ENCODE results near the gene LAMA3. TPM values are rescaled to one million over a fixed set of nuclear protein-coding genes. Genes with fewer than 3 reads are reported as not detected.
A peak's percentile ranks its signal among the peaks of the same experiment; 100 is the strongest.

Gene LAMA3
- polyA plus RNA-seq, 5 donors = 122 to 202 (median 128) TPM

- DNase-seq = no peak
Measured at GRCh38 chr18:23664674-23665073, 24.6 kb upstream of the LAMA3 start.

DNA sequence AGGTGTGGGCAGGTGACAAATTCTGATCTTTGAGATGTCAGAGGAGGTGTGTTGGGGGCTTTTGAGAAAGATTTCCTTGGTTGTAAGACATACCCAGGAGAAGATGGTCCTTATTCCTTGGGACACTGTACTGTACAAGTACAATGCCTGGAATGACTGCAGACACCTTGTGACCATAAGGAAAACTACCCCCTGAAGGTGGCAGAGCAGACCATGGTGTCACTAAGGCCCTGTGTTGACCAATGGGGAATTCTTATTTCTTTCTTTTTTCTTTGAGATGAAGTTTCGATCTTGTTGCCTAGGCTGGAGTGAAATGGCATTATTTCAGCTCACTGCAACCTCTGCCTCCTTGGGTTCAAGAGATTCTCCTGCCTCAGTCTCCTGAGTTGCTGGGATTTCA, 22.1 kb upstream of the LAMA3 start:
- no peak for DNase-seq

DNA sequence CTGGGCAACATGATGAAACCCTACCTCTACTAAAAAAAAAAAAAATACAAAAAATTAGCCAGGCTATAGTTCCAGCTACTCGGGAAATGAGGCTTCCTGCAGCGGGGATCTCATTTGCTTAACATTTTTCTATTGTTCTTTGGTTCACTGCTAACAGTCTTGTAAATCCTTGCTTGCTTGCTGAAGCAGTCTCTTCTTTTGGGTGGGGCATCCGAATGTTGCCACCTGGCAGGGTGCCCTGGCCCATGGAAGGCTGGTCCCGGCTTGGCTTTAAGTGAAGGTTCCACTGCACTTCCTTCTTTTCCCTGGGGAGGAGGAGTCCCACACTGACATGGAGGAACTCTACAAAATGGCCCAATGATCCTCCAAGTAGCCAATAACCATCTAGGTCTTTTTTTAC, 20.5 kb upstream of the LAMA3 start:
- no peak for DNase-seq

DNA sequence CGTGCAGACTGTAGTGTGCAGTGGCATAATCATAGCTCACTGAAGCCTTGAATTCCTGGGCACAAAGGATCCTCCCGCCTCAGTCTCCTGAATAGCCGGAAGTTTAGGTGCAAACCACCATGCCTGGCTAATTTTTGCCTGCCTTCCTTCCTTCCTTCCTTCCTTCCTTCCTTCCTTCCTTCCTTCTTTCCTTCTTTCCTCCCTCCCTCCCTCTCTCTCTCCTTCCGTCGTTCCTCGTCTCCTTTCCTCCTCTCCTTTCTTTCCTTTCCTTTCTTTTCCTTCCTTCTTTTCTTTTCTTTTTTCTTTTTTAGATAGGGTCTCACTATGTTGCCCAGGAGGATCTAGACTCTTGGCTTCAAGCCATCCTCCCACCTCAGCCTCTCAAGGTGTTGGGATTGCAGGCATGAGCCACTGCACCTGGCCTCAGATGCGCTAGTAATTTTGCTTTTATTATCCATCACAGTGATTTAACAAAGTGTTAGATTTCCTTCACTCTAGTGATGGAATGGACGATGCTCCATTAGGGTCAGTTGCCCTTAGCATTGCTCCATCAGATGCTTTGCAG, 20.0 kb upstream of the LAMA3 start:
- DNase-seq = no peak

- DNase-seq = no peak
Measured at GRCh38 chr18:23669804-23670405, 19.3 kb upstream of the LAMA3 start.

GRCh38 chr18:23671564-23671963, 17.7 kb upstream of the LAMA3 start:
- DNase-seq = no peak

GRCh38 chr18:23673725-23674124, 15.5 kb upstream of the LAMA3 start:
- no peak for DNase-seq

GRCh38 chr18:23675236-23675635, 14.0 kb upstream of the LAMA3 start:
- DNase-seq = no peak

- no peak for DNase-seq
Measured at GRCh38 chr18:23675896-23676295, 13.4 kb upstream of the LAMA3 start.

DNA sequence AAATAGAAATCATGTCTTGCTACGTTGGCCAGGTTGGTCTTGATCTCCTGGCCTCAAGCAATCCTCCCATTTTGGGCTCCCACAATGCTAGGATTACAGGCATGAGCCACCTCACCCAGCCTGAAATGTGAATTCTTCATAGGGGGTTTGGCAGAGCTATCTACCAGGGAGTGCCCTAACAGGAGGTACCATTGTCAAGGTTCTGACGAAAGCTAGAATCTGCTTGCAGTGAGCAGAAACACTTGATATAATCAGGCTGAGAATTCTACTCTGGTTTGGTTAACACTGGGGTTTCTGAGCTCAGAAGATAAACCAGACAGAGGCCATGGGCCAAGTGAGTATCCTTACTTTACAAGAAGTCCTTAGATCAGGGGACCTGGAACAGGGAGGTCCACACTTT, 7.2 kb upstream of the LAMA3 start:
- DNase-seq = no peak

GRCh38 chr18:23682472-23682871, 6.8 kb upstream of the LAMA3 start:
- no peak for DNase-seq

DNA sequence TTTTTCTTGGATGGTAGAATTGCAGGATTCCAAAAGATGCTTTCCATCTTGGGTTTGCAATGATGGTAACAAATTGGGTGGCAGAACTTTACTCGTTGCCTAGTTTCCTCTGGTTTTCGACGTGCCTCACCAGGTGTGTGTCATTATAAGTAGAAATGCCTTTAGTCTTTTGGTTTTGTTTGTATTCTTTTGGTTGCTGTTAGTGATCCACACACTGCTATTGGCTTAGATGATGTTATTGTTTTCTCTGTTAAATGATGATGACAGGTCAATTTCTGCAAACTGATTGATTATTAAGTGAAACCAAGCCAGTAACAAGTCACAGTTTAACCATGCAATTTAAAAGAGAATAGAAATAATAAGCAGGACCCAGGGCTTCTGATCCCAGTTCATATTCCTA, 6.1 kb upstream of the LAMA3 start:
- DNase-seq = no peak

- DNase-seq = no peak
Measured at GRCh38 chr18:23683671-23684070, 5.6 kb upstream of the LAMA3 start.

DNA sequence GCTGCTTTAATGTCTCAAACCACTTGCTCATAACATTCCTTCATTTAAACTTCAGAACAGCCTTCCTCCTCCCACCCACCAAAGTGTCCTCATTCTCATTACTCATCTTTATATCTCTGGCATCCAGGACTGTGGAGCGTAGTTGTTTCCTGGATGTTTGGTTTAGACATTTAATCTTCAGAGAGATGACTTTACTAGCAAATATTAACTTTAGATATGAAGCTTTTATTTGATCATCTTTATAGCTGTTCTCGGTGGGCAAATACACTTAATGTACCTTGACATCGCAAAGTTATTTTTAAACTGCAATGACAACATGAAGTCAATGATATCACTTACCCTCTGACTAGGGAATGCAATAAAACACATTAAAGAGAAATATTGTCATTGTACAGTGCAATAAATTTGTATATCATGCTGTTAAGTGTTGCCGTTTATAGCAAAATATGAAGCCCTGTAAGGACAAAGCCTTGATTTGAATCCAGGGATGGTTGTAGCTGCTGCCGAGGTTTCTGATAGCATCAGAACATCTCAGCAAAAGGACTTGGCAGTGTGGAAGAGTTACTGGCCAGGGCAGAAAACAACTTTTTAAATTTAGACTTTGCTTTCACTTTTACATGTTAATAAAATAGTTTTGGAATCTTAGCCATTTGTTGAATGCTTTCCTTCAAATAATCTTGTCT, 4.6 kb upstream of the LAMA3 start:
- DNase-seq = no peak

DNA sequence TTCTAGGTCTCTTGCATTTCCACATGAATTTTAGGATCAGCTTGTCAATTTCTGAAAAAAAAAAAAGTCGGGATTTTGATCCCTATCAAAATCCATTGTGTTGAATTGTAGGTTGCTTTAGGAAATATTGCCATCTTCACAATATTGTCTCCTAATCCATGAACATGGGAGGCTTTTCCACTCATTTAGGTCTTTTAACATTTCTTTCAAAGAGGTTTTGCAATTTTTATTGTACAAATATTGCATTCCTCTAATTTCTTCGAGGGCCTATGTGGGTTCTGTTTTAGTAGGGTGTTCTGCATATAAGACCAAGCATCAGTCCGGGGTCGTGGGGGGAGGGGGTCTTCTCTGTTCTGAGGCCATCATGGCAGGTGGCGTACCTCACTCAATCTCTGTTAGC, 725 bp upstream of the LAMA3 start:
- DNase-seq = no peak

DNA sequence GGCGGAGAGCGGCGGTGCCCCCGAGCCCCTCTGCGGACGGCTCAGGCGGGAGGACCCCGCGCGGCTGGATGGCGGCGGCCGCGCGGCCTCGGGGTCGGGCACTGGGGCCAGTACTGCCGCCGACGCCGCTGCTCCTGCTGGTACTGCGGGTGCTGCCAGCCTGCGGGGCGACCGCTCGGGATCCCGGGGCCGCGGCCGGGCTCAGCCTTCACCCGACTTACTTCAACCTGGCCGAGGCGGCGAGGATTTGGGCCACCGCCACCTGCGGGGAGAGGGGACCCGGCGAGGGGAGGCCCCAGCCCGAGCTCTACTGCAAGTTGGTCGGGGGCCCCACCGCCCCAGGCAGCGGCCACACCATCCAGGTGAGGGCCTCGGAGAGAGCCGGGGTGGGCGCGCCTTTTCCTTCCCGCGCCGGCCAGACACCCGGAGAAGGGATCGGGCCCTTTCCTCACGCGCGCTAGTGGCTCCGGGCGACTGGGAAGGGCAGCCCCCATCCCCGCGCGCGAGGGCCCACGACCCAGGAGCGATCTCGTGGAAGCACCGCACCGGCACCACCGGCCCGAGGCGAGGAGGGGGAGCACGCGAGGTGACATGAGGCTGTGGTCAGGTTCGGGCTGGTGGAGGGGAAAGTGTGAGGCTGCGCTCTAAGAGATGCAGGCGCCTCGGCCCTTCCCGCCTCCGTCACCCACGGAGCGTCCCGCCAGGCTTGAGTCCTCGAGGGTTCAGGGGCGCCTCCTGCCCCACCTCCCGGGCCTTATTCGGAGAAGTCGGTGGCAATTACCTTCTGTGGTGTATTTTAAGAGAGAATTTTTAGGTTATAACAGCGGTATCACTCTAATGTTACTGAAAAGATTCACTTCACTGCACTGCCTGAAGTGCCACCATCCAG, 607 bp downstream of the LAMA3 start:
- DNase-seq = peak in 1 of 2 donors; percentile 19

- DNase-seq = peak in 1 of 2 donors; percentile 8
Measured at GRCh38 chr18:23690505-23691068, 1.3 kb downstream of the LAMA3 start.

DNA sequence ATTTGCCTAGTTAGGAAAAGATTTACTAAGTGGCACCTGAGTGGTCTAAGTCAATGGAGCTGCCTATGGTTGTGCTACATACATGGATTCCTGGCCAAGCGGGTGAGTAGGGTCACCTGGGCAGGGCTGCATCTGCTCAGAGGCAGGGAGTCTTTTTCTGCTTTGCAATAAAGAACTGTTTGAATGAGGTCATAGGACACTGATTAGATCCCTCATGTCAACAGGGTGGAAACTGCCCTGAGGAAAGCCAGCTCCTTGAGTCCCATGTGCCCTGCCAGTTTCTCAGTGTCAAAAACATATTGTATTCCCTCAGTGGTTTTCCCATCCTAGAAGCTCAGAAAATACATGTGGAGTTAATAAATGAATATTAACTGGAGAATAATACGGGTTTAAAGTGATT, 4.6 kb downstream of the LAMA3 start:
- DNase-seq = no peak

DNA sequence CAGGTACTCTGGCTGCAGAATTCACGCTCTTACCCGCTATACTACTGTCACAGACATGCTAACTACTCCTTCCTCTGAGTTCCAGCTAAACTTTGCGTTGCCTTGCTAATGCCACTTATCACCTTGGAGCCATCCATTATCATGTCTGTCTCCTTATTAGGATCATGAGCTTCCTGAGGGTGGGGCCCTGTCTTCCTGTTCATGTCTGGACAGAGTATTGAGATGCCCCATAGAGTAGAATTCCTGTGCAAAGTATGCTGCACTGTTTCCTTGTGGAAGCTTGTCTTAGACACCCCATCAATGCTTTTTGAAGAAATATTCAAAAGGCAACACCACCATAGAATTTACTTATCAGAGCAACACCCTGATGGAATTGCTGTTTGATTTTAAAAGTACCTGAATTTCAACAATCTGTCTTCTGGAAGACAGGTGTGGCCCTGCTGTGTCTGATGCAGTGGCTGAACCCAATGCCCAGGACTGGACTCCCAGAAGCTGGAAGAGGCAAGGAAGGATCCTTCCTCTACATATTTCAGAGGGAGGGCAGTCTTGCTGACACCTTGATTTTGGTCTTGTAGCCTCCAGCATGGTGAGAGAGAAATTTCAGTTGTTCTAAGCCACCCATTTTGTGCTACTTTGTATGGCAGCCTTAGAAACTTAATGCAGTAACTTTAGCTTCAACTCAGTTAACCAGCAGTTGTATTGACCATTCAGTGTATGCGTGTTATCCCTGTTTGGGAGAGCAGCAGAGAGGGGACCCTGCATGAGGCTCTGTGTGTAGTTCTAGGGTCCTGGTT, 5.6 kb downstream of the LAMA3 start:
- DNase-seq = no peak

DNA sequence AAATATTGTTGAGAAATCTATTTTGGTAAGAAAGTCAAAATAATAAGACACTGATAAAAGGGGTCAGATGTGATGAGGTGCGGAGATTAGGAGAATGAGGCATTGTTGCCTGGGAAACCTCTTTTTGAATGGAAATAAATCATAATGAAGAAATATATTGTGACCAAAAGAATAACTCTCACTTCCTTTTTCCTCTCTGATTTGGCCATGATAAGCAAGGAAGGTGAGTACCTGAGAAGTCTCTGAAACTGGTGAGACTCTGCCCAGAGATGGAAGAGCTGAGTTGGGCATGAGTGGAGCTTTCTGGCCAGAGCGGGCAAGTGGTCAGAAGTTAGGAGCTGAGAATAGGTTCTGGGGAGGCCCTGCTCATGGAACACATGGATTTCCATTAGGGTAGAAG, 11.8 kb downstream of the LAMA3 start:
- no peak for DNase-seq

DNA sequence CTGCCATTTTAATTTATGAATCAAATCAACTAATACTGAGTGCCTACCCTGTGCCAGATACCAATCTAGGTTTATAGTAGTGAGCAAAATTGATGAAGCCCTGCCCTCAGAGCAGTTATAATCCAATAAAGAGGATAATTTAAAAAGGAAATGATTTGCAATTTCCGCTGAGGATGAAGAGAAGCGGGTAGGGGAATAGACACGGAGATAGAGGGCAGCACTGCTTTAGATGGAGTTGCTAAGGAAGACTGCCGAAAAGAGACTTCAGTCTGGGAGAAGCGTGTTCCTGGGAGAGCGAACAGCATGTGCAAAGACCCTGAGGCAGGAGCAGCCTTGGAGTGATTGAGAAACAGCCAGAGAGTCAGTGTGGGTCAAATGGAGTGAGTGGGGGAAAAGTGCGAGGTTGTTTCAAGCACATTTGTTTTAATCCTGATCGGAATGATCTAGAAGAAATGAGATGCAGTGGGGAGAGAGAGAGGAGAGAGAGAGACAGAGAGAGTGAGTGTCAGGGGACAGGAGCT, 12.4 kb downstream of the LAMA3 start:
- no peak for DNase-seq
